ENCODE results near the gene EHD4.

Gene EHD4

GRCh38 chr15:41908736-41909461 lies 63.5 kb downstream of the EHD4 start:
- Histone ChIP-seq H3K36me3 (replicated peaks; ENCODE audit: insufficient read depth, low read length) (no peaks in the 10 kb centered on the region), H3K27ac (ENCODE audit: low read length) (no peak overlapping the region), H3K9ac (ENCODE audit: low read length) (no peak overlapping the region), H2AFZ (ENCODE audit: low read length) (no peak overlapping the region), H3K9me2 (replicated peaks; ENCODE audit: insufficient read depth, low read length) (no peaks in the 10 kb centered on the region), H3K79me2 (ENCODE audit: low read length) (no peaks in the 10 kb centered on the region), H4K20me1 (ENCODE audit: insufficient read depth, low read length) (no peaks in the 10 kb centered on the region), H3K9me3 (replicated peaks; ENCODE audit: insufficient read depth, low read length) (no peaks in the 10 kb centered on the region), H3K4me1 (ENCODE audit: low read length) (peaks cover 3% of the 10 kb centered on the region; the same call in 1 of the 2 replicates), H3K4me2 (ENCODE audit: low read depth, low read length) (no peak overlapping the region), H3K27me3 (replicated peaks; ENCODE audit: insufficient read depth, low read length) (no peaks in the 10 kb centered on the region), H3F3A (ENCODE audit: insufficient read depth, low read length) (no peaks in the 10 kb centered on the region), H3K4me3 (ENCODE audit: low read length) (no peak overlapping the region)
- no peak for DNase-seq
- TF ChIP-seq, protein P1, sequence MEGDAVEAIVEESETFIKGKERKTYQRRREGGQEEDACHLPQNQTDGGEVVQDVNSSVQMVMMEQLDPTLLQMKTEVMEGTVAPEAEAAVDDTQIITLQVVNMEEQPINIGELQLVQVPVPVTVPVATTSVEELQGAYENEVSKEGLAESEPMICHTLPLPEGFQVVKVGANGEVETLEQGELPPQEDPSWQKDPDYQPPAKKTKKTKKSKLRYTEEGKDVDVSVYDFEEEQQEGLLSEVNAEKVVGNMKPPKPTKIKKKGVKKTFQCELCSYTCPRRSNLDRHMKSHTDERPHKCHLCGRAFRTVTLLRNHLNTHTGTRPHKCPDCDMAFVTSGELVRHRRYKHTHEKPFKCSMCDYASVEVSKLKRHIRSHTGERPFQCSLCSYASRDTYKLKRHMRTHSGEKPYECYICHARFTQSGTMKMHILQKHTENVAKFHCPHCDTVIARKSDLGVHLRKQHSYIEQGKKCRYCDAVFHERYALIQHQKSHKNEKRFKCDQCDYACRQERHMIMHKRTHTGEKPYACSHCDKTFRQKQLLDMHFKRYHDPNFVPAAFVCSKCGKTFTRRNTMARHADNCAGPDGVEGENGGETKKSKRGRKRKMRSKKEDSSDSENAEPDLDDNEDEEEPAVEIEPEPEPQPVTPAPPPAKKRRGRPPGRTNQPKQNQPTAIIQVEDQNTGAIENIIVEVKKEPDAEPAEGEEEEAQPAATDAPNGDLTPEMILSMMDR (IDR thresholded peaks at IDR 0.05; ENCODE audit: low read length), result no peak
- TF ChIP-seq EZH2phosphoT487 (IDR thresholded peaks at IDR 0.05; ENCODE audit: low read length), result no peak
- no peak for TF ChIP-seq EZH2 (optimal IDR thresholded peaks at IDR 0.05; ENCODE audit: low read depth, low read length)

GRCh38 chr15:41907141-41907540 lies 65.2 kb downstream of the EHD4 start:
- no peaks in the 10 kb centered on the region for H3K36me3 ChIP-seq (replicated peaks; ENCODE audit: insufficient read depth, low read length)
- no peaks in the 10 kb centered on the region for H3K27me3 ChIP-seq (replicated peaks; ENCODE audit: insufficient read depth, low read length)
- no peaks in the 10 kb centered on the region for H3K9me2 ChIP-seq (replicated peaks; ENCODE audit: insufficient read depth, low read length)
- H3F3A ChIP-seq (ENCODE audit: insufficient read depth, low read length), result no peaks in the 10 kb centered on the region
- H3K9me3 ChIP-seq (replicated peaks; ENCODE audit: insufficient read depth, low read length), result no peaks in the 10 kb centered on the region
- TF ChIP-seq EZH2 (optimal IDR thresholded peaks at IDR 0.05; ENCODE audit: low read depth, low read length) (no peak), EZH2phosphoT487 (IDR thresholded peaks at IDR 0.05; ENCODE audit: low read length) (no peak)
- TF ChIP-seq, protein P1 (IDR thresholded peaks at IDR 0.05; ENCODE audit: low read length), result no peak
- H3K79me2 ChIP-seq (ENCODE audit: low read length), result no peaks in the 10 kb centered on the region
- H3K27ac ChIP-seq (ENCODE audit: low read length), result no peak overlapping the region
- DNase-seq, result no peak
- no peak overlapping the region for H3K4me3 ChIP-seq (ENCODE audit: low read length)
- no peaks in the 10 kb centered on the region for H4K20me1 ChIP-seq (ENCODE audit: insufficient read depth, low read length)
- no peak overlapping the region for H3K9ac ChIP-seq (ENCODE audit: low read length)
- H2AFZ ChIP-seq (ENCODE audit: low read length), result no peak overlapping the region
- H3K4me1 ChIP-seq (ENCODE audit: low read length), result peaks cover 3% of the 10 kb centered on the region; the same call in 1 of the 2 replicates
- no peak overlapping the region for H3K4me2 ChIP-seq (ENCODE audit: low read depth, low read length)

GRCh38 chr15:41906608-41907007 lies 65.7 kb downstream of the EHD4 start:
- no peaks in the 10 kb centered on the region for H3K79me2 ChIP-seq (ENCODE audit: low read length)
- no peak overlapping the region for H3K4me3 ChIP-seq (ENCODE audit: low read length)
- DNase-seq, result no peak
- H3K4me1 ChIP-seq (ENCODE audit: low read length), result peaks cover 3% of the 10 kb centered on the region; the same call in 1 of the 2 replicates
- no peak overlapping the region for H2AFZ ChIP-seq (ENCODE audit: low read length)
- H3K36me3 ChIP-seq (replicated peaks; ENCODE audit: insufficient read depth, low read length), result no peaks in the 10 kb centered on the region
- TF ChIP-seq EZH2phosphoT487 (IDR thresholded peaks at IDR 0.05; ENCODE audit: low read length) (no peak), EZH2 (optimal IDR thresholded peaks at IDR 0.05; ENCODE audit: low read depth, low read length) (no peak)
- TF ChIP-seq, protein P1 (IDR thresholded peaks at IDR 0.05; ENCODE audit: low read length), result no peak
- no peaks in the 10 kb centered on the region for H3K27me3 ChIP-seq (replicated peaks; ENCODE audit: insufficient read depth, low read length)
- no peaks in the 10 kb centered on the region for H3F3A ChIP-seq (ENCODE audit: insufficient read depth, low read length)
- no peaks in the 10 kb centered on the region for H4K20me1 ChIP-seq (ENCODE audit: insufficient read depth, low read length)
- H3K4me2 ChIP-seq (ENCODE audit: low read depth, low read length), result no peak overlapping the region
- no peak overlapping the region for H3K27ac ChIP-seq (ENCODE audit: low read length)
- no peak overlapping the region for H3K9ac ChIP-seq (ENCODE audit: low read length)
- H3K9me2 ChIP-seq (replicated peaks; ENCODE audit: insufficient read depth, low read length), result no peaks in the 10 kb centered on the region
- H3K9me3 ChIP-seq (replicated peaks; ENCODE audit: insufficient read depth, low read length), result no peaks in the 10 kb centered on the region

Measured in MM.1S (cell line).